Stomach (tissue), 4 donors: ENCODE measurements around the gene GPR152.

Experiments
- POLR2A ChIP-seq, 4 donors: fragments of 450-650 bp; IDR thresholded peaks; one replicate each; pipeline ENCODE4 v1.6.1; 2016; ENCODE audit warnings: antibody characterized with exemption in 4 of 4, control low read depth in 2 of 4, mild to moderate bottlenecking in 1 of 4, moderate library complexity in 1 of 4
- POLR2AphosphoS5 ChIP-seq, 3 donors: sonication (generic); formaldehyde crosslinking; IDR thresholded peaks; one replicate each; pipeline ENCODE4 v1.6.1; 2016; ENCODE audit warnings: antibody characterized with exemption in 3 of 3
- TF ChIP-seq, protein P1 (sequence below), 7 experiments: fragments of 450-650 bp in 4 of 7; fragments of 200-600 bp in 3 of 7; sonication (generic) in 3 of 7; IDR thresholded peaks; one replicate each; pipeline ENCODE4 v1.5.1; 2016 to 2019; ENCODE audit warnings: antibody characterized with exemption in 7 of 7, control low read depth in 2 of 7, mild to moderate bottlenecking in 1 of 7

GRCh38 chr11:67437082-67437808 lies 15.3 kb downstream of the GPR152 start, which contains the start of gene PTPRCAP:
- TF ChIP-seq POLR2AphosphoS5 (IDR thresholded peaks at IDR 0.05) (peak in 1 of 3 donors; percentile 3), POLR2A (IDR thresholded peaks at IDR 0.05) (no peak)
- TF ChIP-seq, protein P1, sequence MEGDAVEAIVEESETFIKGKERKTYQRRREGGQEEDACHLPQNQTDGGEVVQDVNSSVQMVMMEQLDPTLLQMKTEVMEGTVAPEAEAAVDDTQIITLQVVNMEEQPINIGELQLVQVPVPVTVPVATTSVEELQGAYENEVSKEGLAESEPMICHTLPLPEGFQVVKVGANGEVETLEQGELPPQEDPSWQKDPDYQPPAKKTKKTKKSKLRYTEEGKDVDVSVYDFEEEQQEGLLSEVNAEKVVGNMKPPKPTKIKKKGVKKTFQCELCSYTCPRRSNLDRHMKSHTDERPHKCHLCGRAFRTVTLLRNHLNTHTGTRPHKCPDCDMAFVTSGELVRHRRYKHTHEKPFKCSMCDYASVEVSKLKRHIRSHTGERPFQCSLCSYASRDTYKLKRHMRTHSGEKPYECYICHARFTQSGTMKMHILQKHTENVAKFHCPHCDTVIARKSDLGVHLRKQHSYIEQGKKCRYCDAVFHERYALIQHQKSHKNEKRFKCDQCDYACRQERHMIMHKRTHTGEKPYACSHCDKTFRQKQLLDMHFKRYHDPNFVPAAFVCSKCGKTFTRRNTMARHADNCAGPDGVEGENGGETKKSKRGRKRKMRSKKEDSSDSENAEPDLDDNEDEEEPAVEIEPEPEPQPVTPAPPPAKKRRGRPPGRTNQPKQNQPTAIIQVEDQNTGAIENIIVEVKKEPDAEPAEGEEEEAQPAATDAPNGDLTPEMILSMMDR (IDR thresholded peaks at IDR 0.05) = no peak
